BE2C (cell line): ENCODE results near the gene TOX3.

ENCODE experiments used
- DNase-seq: peaks from one replicate; pipeline ENCODE4 v3.0.0-alpha.2; 2020
- H3K27me3 ChIP-seq: fragments of 250-450 bp; sonication (Bioruptor Pico); 2 replicates; pipeline ENCODE4 v1.5.1; 2020; ENCODE audit warnings: mild to moderate bottlenecking
- H3K36me3 ChIP-seq: fragments of 250-450 bp; sonication (Bioruptor Pico); 2 replicates; pipeline ENCODE4 v1.5.1; 2020; ENCODE audit warnings: mild to moderate bottlenecking
- H3K4me1 ChIP-seq: fragments of 250-450 bp; sonication (Bioruptor Pico); 2 replicates; pipeline ENCODE4 v1.5.1; 2020
- H3K4me3 ChIP-seq: 2 replicates; pipeline ENCODE4 v1.5.1; 2011; ENCODE audit warnings: low read depth, low read length
- H3K9me3 ChIP-seq: fragments of 250-450 bp; sonication (Bioruptor Pico); 2 replicates; pipeline ENCODE4 v1.5.1; 2020
- CTCF ChIP-seq: IDR thresholded peaks from 2 replicates; pipeline ENCODE4 v1.5.1; 2012; ENCODE audit warnings: mild to moderate bottlenecking, low read depth, low read length

Gene TOX3

DNA sequence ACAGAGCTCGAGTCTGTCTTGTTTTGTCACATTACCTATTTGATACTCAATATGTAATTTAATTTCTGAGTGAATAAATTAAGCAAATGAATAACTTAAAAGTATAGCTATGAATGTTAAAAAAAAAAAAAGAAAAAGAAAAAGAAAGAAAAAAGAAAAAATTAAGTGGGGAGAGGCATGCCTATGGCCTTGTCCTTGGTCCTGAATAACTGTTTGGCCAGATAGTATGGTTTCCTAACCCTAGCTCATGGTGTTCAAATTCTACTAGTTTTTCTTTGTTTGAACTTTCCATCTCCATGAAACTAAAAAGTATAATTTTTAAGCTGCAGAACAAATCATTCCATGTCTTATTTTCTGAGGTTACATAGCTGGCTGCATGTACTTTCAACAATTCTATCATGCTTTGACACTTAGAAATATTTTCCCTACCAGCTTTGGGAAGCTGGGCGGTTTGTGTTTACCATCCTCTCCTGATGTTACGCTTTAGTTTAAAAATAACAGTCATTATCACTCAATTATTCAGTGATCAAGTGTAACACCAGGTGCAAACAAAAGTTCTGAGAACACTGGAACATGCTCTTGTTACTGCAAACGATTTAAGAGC lies 31.8 kb downstream of the TOX3 start:
- H3K4me3 ChIP-seq = no peak overlapping the region
- no peak for TF ChIP-seq CTCF
- H3K27me3 ChIP-seq = no peaks in the 10 kb centered on the region
- no peaks in the 10 kb centered on the region for H3K4me1 ChIP-seq
- H3K36me3 ChIP-seq = no peaks in the 10 kb centered on the region
- H3K9me3 ChIP-seq = no peaks in the 10 kb centered on the region
- no peak for DNase-seq

DNA sequence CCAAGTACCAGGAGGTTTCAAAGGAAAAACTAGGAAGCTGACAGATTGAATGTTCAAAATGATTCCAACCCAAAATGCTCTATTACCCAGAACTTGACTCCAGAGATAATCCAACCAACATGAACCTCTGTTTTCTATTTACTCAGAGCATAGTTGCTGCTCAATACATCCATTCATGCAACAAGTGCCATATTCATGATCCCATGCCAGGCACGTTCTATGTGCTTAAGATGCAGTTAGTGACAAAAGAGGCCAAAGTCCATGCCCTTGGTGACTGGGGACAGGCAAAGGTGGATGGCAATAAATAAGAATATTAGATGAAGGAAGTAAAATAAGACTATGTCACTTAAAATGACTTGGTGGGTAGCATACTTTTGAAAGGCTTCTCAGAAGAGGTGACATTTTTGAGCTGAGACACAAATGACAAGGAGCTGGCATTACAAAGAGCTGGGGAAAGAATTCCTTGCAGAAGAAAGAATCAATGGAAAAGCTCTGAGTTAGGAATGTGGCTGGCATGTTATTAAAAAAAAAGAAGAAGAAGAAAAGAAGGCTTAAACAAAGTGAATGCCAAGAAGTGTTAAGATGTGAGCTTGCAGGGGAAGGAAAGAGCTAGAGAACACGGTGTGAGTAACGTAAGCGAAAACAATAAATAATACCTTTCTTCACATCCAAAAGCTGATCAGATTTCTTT lies 34.5 kb downstream of the TOX3 start:
- TF ChIP-seq CTCF = no peak
- Histone ChIP-seq H3K4me3 (no peak overlapping the region), H3K4me1 (no peaks in the 10 kb centered on the region), H3K36me3 (no peaks in the 10 kb centered on the region), H3K27me3 (no peaks in the 10 kb centered on the region), H3K9me3 (no peaks in the 10 kb centered on the region)
- DNase-seq = no peak

- peaks cover 13% of the 10 kb centered on the region for H3K4me1 ChIP-seq
- no peaks in the 10 kb centered on the region for H3K27me3 ChIP-seq
- H3K36me3 ChIP-seq = no peaks in the 10 kb centered on the region
- no peak for TF ChIP-seq CTCF
- no peak for DNase-seq
- no peaks in the 10 kb centered on the region for H3K9me3 ChIP-seq
- no peak overlapping the region for H3K4me3 ChIP-seq
Measured at GRCh38 chr16:52501746-52502145, 45.2 kb downstream of the TOX3 start.

- H3K36me3 ChIP-seq = no peaks in the 10 kb centered on the region
- no peaks in the 10 kb centered on the region for H3K9me3 ChIP-seq
- no peak overlapping the region for H3K4me3 ChIP-seq
- H3K27me3 ChIP-seq = no peaks in the 10 kb centered on the region
- TF ChIP-seq CTCF = no peak
- DNase-seq = no peak
- peaks cover 21% of the 10 kb centered on the region for H3K4me1 ChIP-seq
Measured at GRCh38 chr16:52500963-52501362, 46.0 kb downstream of the TOX3 start.

- no peaks in the 10 kb centered on the region for H3K36me3 ChIP-seq
- H3K4me1 ChIP-seq = peaks cover 26% of the 10 kb centered on the region
- no peak for DNase-seq
- no peaks in the 10 kb centered on the region for H3K27me3 ChIP-seq
- TF ChIP-seq CTCF = no peak
- H3K9me3 ChIP-seq = no peaks in the 10 kb centered on the region
- H3K4me3 ChIP-seq = no peak overlapping the region
Measured at GRCh38 chr16:52499060-52499440, 47.9 kb downstream of the TOX3 start.

DNA sequence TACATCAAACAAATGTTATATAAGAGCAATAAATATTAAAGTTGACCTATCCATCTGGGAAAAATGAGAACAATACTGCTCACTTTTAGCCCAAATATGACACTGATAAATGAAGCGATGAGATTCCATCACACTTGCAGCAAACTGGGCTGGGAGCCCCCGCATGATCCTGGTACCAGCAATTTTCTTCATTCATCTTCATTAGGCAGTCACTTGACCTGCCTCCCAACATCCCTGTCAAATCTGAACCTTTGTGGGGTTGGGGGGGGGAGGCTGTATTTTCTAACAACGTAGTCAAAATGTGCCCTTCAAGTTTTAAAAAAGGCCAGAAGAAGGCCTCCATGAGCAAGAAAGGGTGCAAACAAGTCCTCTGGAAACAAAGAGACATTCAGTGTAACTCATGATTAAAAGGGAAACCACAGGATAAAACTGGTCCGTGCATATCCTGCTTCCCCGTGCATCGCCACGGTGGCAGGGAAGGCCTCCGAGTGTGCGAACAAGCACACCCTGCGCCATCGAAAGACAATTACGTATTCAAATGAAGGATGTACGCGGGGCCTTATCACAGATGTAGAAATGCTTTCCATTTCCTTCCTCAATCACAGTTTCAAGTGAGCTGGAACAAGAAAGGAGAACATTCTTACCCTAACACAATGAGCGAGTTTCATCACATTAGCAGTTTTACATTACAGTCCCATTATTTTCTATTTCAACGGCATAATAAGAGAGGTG lies 48.4 kb downstream of the TOX3 start:
- Histone ChIP-seq H3K4me1 (peaks cover 26% of the 10 kb centered on the region), H3K4me3 (no peak overlapping the region), H3K36me3 (no peaks in the 10 kb centered on the region), H3K27me3 (no peaks in the 10 kb centered on the region), H3K9me3 (no peaks in the 10 kb centered on the region)
- DNase-seq = no peak
- no peak for TF ChIP-seq CTCF
